ENCODE data around the gene KDM5A. TPM values are rescaled to one million over a fixed set of nuclear protein-coding genes. Genes with fewer than 3 reads are reported as not detected.

KDM5A gene
- total and polyA plus RNA-seq, 11 donors: 4.7 to 55.6 (median 31.2) TPM

GRCh38 chr12:253116-253831, 135.8 kb downstream of the KDM5A start:
- WGBS, 4 donors: 84 to 90% (median 88%) methylated on average over 12 of the region's 12 CpGs
- peaks cover 0 to 9% (median 0%) of the 10 kb centered on the region in 9 donors for H3K27me3 ChIP-seq
- H3K4me1 ChIP-seq: no peaks in the 10 kb centered on the region
- ATAC-seq (no peak), DNase-seq (no peak)
- H3K27ac ChIP-seq: no peak overlapping the region
- peaks cover 0 to 6% (median 0%) of the 10 kb centered on the region in 12 donors for H3K9me3 ChIP-seq
- H3K36me3 ChIP-seq: no peaks in the 10 kb centered on the region
- no peak overlapping the region for H3K4me3 ChIP-seq
- TF ChIP-seq POLR2A (IDR thresholded peaks at IDR 0.05) (no peak), CTCF (IDR thresholded peaks at IDR 0.05) (no peak)
- intact Hi-C loops (cut with DNase I): no loop called here

- DNase-seq (no peak), ATAC-seq (peak in 1 of 4 donors; percentile 7)
- intact Hi-C loops (cut with DNase I): no loop called here
- no peak for TF ChIP-seq POLR2A (IDR thresholded peaks at IDR 0.05)
- no peak for TF ChIP-seq CTCF (IDR thresholded peaks at IDR 0.05)
- 43 to 57% (median 52%) methylated on average over 5 of the region's 5 CpGs for WGBS, 4 donors
- no peak overlapping the region for H3K27ac ChIP-seq
- H3K27me3 ChIP-seq: peaks cover 0 to 5% (median 0%) of the 10 kb centered on the region in 9 donors
- no peaks in the 10 kb centered on the region for H3K4me1 ChIP-seq
- no peak overlapping the region for H3K4me3 ChIP-seq
- no peaks in the 10 kb centered on the region for H3K36me3 ChIP-seq
- peaks cover 0 to 12% (median 2%) of the 10 kb centered on the region in 12 donors for H3K9me3 ChIP-seq
These were observed 136.5 kb downstream of the KDM5A start for GRCh38 chr12:252636-253035.

- H3K27ac ChIP-seq: no peak overlapping the region
- H3K4me3 ChIP-seq: no peak overlapping the region
- 82 to 88% (median 86%) methylated on average over 3 of the region's 3 CpGs for WGBS, 4 donors
- no peak for DNase-seq
- no peaks in the 10 kb centered on the region for H3K36me3 ChIP-seq
- no peaks in the 10 kb centered on the region for H3K4me1 ChIP-seq
- intact Hi-C loops (cut with DNase I): no loop called here
- TF ChIP-seq POLR2A (IDR thresholded peaks at IDR 0.05) (no peak), CTCF (IDR thresholded peaks at IDR 0.05) (no peak)
- peaks cover 0 to 29% (median 9%) of the 10 kb centered on the region in 12 donors for H3K9me3 ChIP-seq
- no peaks in the 10 kb centered on the region for H3K27me3 ChIP-seq
- ATAC-seq: no peak
These were observed 141.8 kb downstream of the KDM5A start for GRCh38 chr12:247271-247670.

GRCh38 chr12:243381-243780, 145.7 kb downstream of the KDM5A start:
- H3K4me1 ChIP-seq: no peaks in the 10 kb centered on the region
- TF ChIP-seq POLR2A (IDR thresholded peaks at IDR 0.05) (no peak), CTCF (IDR thresholded peaks at IDR 0.05) (no peak)
- no peaks in the 10 kb centered on the region for H3K36me3 ChIP-seq
- H3K27ac ChIP-seq: no peak overlapping the region
- intact Hi-C loops (cut with DNase I): no loop called here
- no peak overlapping the region for H3K4me3 ChIP-seq
- peaks cover 0 to 24% (median 9%) of the 10 kb centered on the region in 12 donors for H3K9me3 ChIP-seq
- DNase-seq (no peak), ATAC-seq (no peak)
- H3K27me3 ChIP-seq: no peaks in the 10 kb centered on the region
- WGBS, 4 donors: 61 to 77% (median 72%) methylated on average over 4 of the region's 4 CpGs

All from heart left ventricle (tissue), 16 donors.